Panc1 (cell line): ENCODE measurements around the gene GALNT18.

ENCODE experiments used
- POLR2AphosphoS5 ChIP-seq: IDR thresholded peaks from 2 replicates; pipeline ENCODE4 v1.6.1; 2012; ENCODE audit warnings: mild to moderate bottlenecking, low read depth, low read length, moderate library complexity
- SIN3A ChIP-seq: IDR thresholded peaks from 2 replicates; pipeline ENCODE4 v1.6.1; 2012; ENCODE audit warnings: low read depth, mild to moderate bottlenecking, low read length, moderate library complexity, borderline replicate concordance; ENCODE audit not compliant: insufficient read depth
- TF ChIP-seq, protein P1 (sequence below): fragments of 450-650 bp; IDR thresholded peaks from 2 replicates; pipeline ENCODE4 v1.5.1; 2017; ENCODE audit warnings: mild to moderate bottlenecking
- TF ChIP-seq, protein P2 (sequence below), 2 experiments: IDR thresholded peaks; 2 replicates each; pipeline ENCODE4 v1.6.1; 2011 to 2012; ENCODE audit warnings: low read depth in 2 of 2, control low read depth in 1 of 2, low read length in 1 of 2, mild to moderate bottlenecking in 1 of 2, moderate library complexity in 1 of 2; ENCODE audit not compliant: insufficient read depth in 1 of 2

DNA sequence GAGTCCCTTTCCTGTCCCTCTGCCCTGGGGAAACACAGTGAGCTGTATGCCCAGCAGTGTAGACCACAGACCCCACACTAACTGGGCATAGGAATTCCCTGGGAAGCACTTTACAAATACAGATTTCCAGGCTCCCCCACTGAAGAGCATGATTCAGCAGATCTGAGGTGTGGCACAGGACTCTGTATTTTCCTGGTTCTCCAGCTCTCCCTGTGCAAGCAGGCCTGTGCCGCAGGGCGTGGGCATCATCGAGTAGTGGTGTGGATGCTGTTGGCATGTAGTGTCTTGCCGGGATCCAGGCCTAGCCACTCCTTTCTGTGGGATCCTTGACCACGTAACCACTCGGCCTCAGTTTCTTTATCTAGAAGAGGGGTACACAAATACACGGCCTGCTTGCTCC lies 49.9 kb downstream of the GALNT18 start:
- TF ChIP-seq, protein P1, sequence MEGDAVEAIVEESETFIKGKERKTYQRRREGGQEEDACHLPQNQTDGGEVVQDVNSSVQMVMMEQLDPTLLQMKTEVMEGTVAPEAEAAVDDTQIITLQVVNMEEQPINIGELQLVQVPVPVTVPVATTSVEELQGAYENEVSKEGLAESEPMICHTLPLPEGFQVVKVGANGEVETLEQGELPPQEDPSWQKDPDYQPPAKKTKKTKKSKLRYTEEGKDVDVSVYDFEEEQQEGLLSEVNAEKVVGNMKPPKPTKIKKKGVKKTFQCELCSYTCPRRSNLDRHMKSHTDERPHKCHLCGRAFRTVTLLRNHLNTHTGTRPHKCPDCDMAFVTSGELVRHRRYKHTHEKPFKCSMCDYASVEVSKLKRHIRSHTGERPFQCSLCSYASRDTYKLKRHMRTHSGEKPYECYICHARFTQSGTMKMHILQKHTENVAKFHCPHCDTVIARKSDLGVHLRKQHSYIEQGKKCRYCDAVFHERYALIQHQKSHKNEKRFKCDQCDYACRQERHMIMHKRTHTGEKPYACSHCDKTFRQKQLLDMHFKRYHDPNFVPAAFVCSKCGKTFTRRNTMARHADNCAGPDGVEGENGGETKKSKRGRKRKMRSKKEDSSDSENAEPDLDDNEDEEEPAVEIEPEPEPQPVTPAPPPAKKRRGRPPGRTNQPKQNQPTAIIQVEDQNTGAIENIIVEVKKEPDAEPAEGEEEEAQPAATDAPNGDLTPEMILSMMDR: no peak
- TF ChIP-seq, protein P2, sequence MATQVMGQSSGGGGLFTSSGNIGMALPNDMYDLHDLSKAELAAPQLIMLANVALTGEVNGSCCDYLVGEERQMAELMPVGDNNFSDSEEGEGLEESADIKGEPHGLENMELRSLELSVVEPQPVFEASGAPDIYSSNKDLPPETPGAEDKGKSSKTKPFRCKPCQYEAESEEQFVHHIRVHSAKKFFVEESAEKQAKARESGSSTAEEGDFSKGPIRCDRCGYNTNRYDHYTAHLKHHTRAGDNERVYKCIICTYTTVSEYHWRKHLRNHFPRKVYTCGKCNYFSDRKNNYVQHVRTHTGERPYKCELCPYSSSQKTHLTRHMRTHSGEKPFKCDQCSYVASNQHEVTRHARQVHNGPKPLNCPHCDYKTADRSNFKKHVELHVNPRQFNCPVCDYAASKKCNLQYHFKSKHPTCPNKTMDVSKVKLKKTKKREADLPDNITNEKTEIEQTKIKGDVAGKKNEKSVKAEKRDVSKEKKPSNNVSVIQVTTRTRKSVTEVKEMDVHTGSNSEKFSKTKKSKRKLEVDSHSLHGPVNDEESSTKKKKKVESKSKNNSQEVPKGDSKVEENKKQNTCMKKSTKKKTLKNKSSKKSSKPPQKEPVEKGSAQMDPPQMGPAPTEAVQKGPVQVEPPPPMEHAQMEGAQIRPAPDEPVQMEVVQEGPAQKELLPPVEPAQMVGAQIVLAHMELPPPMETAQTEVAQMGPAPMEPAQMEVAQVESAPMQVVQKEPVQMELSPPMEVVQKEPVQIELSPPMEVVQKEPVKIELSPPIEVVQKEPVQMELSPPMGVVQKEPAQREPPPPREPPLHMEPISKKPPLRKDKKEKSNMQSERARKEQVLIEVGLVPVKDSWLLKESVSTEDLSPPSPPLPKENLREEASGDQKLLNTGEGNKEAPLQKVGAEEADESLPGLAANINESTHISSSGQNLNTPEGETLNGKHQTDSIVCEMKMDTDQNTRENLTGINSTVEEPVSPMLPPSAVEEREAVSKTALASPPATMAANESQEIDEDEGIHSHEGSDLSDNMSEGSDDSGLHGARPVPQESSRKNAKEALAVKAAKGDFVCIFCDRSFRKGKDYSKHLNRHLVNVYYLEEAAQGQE (IDR thresholded peaks at IDR 0.05; ENCODE audit: insufficient read depth in 1 of 2, low read depth in 2 of 2, low read length in 1 of 2): no peak
- TF ChIP-seq POLR2AphosphoS5: no peak
- TF ChIP-seq SIN3A: no peak
